GM12875 (cell line): ENCODE data around the gene VDAC1.

Experiments used
- H3K4me3 ChIP-seq: one replicate; pipeline ENCODE4 v1.5.1; 2011; ENCODE audit warnings: low read depth, low read length, control low read depth
- TF ChIP-seq, protein P1 (sequence below): IDR thresholded peaks from 2 replicates; pipeline ENCODE4 v1.5.1; 2011; ENCODE audit warnings: low read depth, mild to moderate bottlenecking, control low read depth, inconsistent platforms, low read length, moderate library complexity, borderline replicate concordance; ENCODE audit not compliant: insufficient read depth

The VDAC1 gene, protein sequence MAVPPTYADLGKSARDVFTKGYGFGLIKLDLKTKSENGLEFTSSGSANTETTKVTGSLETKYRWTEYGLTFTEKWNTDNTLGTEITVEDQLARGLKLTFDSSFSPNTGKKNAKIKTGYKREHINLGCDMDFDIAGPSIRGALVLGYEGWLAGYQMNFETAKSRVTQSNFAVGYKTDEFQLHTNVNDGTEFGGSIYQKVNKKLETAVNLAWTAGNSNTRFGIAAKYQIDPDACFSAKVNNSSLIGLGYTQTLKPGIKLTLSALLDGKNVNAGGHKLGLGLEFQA

DNA sequence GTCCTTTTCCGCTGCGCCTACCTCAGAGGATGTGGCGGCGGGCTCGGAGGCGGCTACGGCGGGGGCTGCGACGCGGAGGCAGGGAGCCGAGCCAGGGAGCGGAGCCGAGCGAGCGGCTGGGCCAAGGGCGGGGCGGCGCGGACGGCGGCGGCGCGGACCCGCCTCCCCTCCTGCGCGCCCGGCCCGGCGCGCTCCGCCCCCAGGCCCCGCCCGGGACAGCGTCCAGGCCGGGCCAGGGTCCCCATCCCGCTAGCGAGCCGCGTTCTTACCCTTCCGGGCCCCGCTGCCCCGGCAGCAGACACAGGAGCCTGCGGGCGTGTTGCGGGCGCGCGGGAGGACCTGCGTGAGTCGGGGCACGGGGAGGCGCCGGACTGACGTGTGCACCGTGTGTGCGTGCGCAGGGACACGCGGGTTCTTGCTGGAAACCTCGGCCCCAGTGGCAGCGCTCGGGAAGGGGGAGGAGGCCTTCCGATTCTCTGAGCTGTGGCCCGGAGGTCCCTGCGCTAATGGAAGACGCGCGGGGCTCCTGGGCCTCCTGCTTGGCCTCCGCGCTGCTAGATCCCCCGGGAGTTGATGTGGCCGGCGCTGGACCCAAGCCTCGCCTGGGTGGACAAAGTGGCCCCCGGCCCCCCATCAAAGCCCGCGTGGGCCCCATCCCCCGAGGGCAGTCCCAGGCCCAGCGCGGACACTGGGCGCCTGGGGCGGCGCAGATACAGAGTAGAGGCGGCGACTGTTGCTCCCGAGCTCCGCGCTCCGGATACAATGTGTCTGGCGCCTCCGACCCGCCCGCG lies at the start of gene VDAC1:
TSS of gene VDAC1 (minus strand) at position 350 of the 791 bp plus-strand sequence. CDS start 11,963 bp downstream, outside the sequence.
- H3K4me3 ChIP-seq: peak within 1 kb of the TSS; percentile 88
- TF ChIP-seq, protein P1, sequence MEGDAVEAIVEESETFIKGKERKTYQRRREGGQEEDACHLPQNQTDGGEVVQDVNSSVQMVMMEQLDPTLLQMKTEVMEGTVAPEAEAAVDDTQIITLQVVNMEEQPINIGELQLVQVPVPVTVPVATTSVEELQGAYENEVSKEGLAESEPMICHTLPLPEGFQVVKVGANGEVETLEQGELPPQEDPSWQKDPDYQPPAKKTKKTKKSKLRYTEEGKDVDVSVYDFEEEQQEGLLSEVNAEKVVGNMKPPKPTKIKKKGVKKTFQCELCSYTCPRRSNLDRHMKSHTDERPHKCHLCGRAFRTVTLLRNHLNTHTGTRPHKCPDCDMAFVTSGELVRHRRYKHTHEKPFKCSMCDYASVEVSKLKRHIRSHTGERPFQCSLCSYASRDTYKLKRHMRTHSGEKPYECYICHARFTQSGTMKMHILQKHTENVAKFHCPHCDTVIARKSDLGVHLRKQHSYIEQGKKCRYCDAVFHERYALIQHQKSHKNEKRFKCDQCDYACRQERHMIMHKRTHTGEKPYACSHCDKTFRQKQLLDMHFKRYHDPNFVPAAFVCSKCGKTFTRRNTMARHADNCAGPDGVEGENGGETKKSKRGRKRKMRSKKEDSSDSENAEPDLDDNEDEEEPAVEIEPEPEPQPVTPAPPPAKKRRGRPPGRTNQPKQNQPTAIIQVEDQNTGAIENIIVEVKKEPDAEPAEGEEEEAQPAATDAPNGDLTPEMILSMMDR: no peak

DNA sequence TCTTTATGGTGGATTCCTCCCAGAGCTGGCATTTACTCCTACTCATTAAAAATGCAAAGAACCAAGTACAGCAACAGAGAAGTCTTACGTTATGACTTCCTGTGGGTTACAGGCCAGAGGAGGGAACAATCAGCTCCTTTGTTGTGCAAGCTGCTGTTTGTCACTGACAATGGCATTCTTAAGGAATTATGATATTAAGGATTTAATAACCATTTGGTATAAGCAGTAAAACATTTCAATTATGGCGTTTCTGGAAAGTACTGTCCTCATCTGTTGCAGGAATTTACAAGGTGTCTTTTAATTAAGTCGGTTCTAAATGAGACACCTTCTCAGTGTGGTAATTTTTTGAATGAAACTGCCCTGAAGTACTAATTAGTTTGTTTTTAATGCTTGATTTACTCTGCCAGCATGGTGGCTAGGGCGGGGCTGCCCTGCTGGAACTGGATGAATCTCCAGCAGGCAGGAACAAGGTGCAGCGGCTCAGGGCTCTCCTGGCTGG lies 49.1 kb upstream of the VDAC1 start:
- TF ChIP-seq, protein P1: no peak
- H3K4me3 ChIP-seq: no peak overlapping the region

GRCh38 chr5:134053314-134053839 lies 48.6 kb upstream of the VDAC1 start:
- no peak overlapping the region for H3K4me3 ChIP-seq
- TF ChIP-seq, protein P1: no peak

GRCh38 chr5:134051305-134051704 lies 46.5 kb upstream of the VDAC1 start:
- H3K4me3 ChIP-seq: no peak overlapping the region
- TF ChIP-seq, protein P1: no peak

- H3K4me3 ChIP-seq: no peak overlapping the region
- TF ChIP-seq, protein P1: no peak
Measured at GRCh38 chr5:134048864-134049263, 44.1 kb upstream of the VDAC1 start.

- TF ChIP-seq, protein P1: no peak
- no peak overlapping the region for H3K4me3 ChIP-seq
Measured at GRCh38 chr5:134047687-134048056, 42.9 kb upstream of the VDAC1 start.
